ENCODE measurements around the gene JAZF1. TPM values are rescaled to one million over a fixed set of nuclear protein-coding genes. Genes with fewer than 3 reads are reported as not detected.

The JAZF1 gene
- total and polyA plus RNA-seq, 4 donors, result 13.5 to 38.8 (median 21.3) TPM

DNA sequence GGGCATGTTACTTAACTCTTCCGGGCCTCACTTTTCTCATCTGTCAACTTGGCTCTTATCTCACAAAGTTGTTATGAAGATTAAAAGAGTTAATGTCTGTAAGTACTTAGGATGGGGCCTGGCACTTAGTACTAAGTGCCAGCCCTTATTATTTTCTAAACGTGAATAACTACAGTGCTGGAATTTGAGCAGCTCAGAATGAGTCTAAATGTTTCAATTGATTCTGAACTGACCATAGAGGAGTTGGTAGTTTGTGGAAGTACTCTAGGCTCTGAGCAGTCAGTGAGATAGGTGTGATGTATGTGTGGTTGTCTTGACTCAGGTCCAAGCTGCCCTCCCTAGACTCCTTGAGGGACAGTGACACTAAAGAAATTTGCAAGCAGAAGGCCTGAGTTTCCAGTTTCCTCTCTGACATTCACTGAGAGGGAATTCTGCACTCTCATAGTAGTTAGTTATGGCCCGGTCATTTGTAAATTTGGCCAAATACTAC is 18.5 kb upstream of the JAZF1 start:
- ATAC-seq (ENCODE audit: low FRiP score) (no peak), DNase-seq (no peak)
- Histone ChIP-seq H3K4me3 (ENCODE audit: low read length in 2 of 2) (no peak overlapping the region), H3K4me1 (ENCODE audit: control insufficient read depth in 1 of 2, insufficient read depth in 2 of 2, low read length in 2 of 2) (no peaks in the 10 kb centered on the region), H3K27me3 (ENCODE audit: control insufficient read depth in 1 of 2, insufficient read depth in 2 of 2, low read length in 1 of 2) (no peaks in the 10 kb centered on the region), H3K9me3 (ENCODE audit: control insufficient read depth, low read length) (no peaks in the 10 kb centered on the region), H3K36me3 (ENCODE audit: control insufficient read depth in 1 of 2, insufficient read depth in 2 of 2, low read length in 1 of 2) (peaks cover 0 to 3% of the 10 kb centered on the region in 2 donors), H3K27ac (ENCODE audit: low read depth in 1 of 2, low read length in 2 of 2) (no peak overlapping the region)
- 74 to 75% methylated on average over 3 of the region's 3 CpGs for WGBS, 2 donors
- intact Hi-C loops (cut with DNase I), result no loop called here

DNA sequence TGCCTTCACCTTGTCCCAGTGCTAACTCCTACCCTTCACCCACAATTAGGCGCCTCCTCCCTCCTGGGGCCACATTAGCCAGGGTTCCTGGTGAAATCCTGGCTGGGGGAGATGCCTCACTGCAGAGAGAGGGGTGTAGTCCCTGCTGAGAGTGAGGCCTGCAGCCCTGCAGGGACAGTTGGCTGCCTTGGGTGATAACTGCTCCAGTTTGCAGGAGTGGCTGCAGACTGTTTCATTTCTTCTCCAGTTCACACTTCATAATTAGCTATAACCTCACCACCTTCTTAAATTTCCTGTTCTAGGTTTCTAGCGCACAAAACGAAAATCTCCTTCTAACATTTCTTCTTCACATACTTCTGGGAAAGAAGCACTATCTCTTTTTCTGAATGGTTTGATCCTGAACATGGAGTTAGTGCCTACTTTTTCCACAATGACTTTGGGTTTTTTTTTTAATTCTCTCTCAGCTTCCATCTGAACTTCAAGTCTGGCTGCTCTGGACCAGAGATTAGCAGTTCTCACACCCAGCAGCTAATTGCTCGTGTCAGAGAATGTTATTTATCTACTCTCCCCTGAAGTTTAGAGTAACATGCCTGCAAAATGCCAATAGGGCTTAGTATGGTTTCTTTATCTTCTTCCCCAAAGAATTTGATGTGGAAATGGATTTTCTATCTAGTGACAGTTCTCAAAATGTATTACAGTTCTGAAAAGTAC is 15.5 kb upstream of the JAZF1 start:
- H3K9me3 ChIP-seq (ENCODE audit: control insufficient read depth, low read length), result no peaks in the 10 kb centered on the region
- intact Hi-C loops (cut with DNase I), result no loop called here
- ATAC-seq (ENCODE audit: low FRiP score) (no peak), DNase-seq (no peak)
- H3K27ac ChIP-seq (ENCODE audit: low read depth in 1 of 2, low read length in 2 of 2), result no peak overlapping the region
- H3K4me1 ChIP-seq (ENCODE audit: control insufficient read depth in 1 of 2, insufficient read depth in 2 of 2, low read length in 2 of 2), result no peaks in the 10 kb centered on the region
- H3K27me3 ChIP-seq (ENCODE audit: control insufficient read depth in 1 of 2, insufficient read depth in 2 of 2, low read length in 1 of 2), result no peaks in the 10 kb centered on the region
- 91 to 95% methylated on average over 4 of the region's 4 CpGs for whole genome bisulfite sequencing, 2 donors
- no peak overlapping the region for H3K4me3 ChIP-seq (ENCODE audit: low read length in 2 of 2)
- H3K36me3 ChIP-seq (ENCODE audit: control insufficient read depth in 1 of 2, insufficient read depth in 2 of 2, low read length in 1 of 2), result peaks cover 0 to 3% of the 10 kb centered on the region in 2 donors

DNA sequence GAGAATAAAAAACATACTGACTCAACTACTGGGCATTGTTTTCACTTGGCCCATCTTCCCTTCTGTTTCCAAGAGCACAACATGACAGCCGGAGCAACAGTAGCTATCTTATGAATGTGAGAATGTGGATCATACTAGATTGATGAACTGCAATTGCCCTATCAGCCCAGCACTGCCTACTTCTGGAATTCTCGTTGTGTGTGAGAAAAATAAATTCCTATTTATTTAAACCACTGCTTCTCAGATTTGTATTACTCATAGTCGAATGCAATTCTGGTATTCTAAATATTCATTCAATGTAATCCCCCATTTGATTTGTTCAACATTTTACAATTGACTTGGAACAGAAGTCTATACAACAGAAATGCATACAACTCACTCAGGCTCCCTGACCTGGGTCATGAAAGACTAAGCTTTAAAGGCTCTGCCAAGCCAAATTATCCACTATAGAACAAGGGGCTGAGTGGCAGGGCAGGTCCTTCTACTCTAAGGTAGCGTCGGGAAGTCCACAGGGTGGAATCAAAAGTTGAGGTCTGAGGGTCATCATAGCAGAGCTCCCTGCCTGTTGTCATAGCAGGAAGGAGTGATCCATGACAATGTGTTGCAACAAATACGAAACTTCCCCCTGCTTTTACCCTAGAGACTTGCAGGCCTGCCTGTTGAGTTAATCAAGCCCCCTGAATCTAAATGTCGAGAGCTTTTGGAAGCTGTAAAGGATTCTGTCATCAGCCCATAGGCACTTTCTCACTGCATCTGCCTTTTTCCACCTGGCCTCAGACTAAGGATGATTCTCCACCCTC is 12.4 kb upstream of the JAZF1 start:
- intact Hi-C loops (cut with DNase I), result no loop called here

DNA sequence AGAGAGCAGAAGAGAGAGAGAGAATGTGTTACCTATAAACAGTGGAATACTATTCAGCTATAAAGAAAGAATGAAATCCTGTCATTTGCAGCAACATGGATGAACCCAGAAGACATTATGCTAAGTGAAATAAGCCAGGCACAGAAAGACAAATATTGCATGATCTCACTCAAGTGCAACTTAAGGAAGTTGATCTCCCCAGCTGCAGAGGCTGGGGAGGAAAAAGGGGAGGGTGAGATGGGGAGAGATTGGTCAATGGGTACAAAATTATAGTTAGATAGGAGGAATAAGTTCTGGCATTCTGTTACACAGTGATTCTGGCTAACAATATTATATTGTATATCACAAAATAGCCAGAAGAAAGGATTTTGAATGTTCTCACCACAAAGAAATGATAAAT is 11.2 kb upstream of the JAZF1 start:
- ATAC-seq (ENCODE audit: low FRiP score) (no peak), DNase-seq (no peak)
- no peaks in the 10 kb centered on the region for H3K4me1 ChIP-seq (ENCODE audit: control insufficient read depth in 1 of 2, insufficient read depth in 2 of 2, low read length in 2 of 2)
- H3K9me3 ChIP-seq (ENCODE audit: control insufficient read depth, low read length), result no peaks in the 10 kb centered on the region
- peaks cover 0 to 3% of the 10 kb centered on the region in 2 donors for H3K36me3 ChIP-seq (ENCODE audit: control insufficient read depth in 1 of 2, insufficient read depth in 2 of 2, low read length in 1 of 2)
- no peak overlapping the region for H3K27ac ChIP-seq (ENCODE audit: low read depth in 1 of 2, low read length in 2 of 2)
- intact Hi-C loops (cut with DNase I), result no loop called here
- no peak overlapping the region for H3K4me3 ChIP-seq (ENCODE audit: low read length in 2 of 2)
- H3K27me3 ChIP-seq (ENCODE audit: control insufficient read depth in 1 of 2, insufficient read depth in 2 of 2, low read length in 1 of 2), result no peaks in the 10 kb centered on the region

More for the DNA sequence above, 12.4 kb upstream of the JAZF1 start:
- 80 to 84% methylated on average over 7 of the region's 7 CpGs for WGBS, 2 donors
- H3K4me1 ChIP-seq (ENCODE audit: control insufficient read depth in 1 of 2, insufficient read depth in 2 of 2, low read length in 2 of 2), result no peaks in the 10 kb centered on the region
- H3K9me3 ChIP-seq (ENCODE audit: control insufficient read depth, low read length), result no peaks in the 10 kb centered on the region
- peaks cover 0 to 3% of the 10 kb centered on the region in 2 donors for H3K36me3 ChIP-seq (ENCODE audit: control insufficient read depth in 1 of 2, insufficient read depth in 2 of 2, low read length in 1 of 2)
- H3K27me3 ChIP-seq (ENCODE audit: control insufficient read depth in 1 of 2, insufficient read depth in 2 of 2, low read length in 1 of 2), result no peaks in the 10 kb centered on the region
- ATAC-seq (ENCODE audit: low FRiP score), result no peak
- no peak overlapping the region for H3K4me3 ChIP-seq (ENCODE audit: low read length in 2 of 2)
- no peak overlapping the region for H3K27ac ChIP-seq (ENCODE audit: low read depth in 1 of 2, low read length in 2 of 2)
- no peak for DNase-seq

DNA sequence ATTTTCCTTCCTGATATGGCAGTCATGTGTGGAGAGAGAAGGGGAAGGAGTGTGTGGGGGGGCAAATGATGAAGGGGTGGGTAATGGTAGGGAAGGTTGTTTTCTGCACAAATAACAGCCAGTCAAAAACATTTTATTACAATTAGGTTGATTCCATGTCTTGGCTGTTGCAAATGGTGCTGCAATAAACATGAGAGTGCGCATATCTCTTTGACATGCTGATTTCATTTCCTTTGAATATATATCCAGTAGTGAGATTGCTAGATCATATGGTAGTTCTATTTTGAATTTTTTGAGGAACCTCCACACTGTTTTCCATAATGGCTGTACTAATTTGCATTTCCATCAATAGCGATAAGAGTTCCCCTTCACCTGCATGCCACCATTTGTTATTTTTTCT is 10.6 kb upstream of the JAZF1 start:
- H3K27me3 ChIP-seq (ENCODE audit: control insufficient read depth in 1 of 2, insufficient read depth in 2 of 2, low read length in 1 of 2), result no peaks in the 10 kb centered on the region
- no peaks in the 10 kb centered on the region for H3K4me1 ChIP-seq (ENCODE audit: control insufficient read depth in 1 of 2, insufficient read depth in 2 of 2, low read length in 2 of 2)
- peaks cover 0 to 3% of the 10 kb centered on the region in 2 donors for H3K36me3 ChIP-seq (ENCODE audit: control insufficient read depth in 1 of 2, insufficient read depth in 2 of 2, low read length in 1 of 2)
- intact Hi-C loops (cut with DNase I), result no loop called here
- DNase-seq (no peak), ATAC-seq (ENCODE audit: low FRiP score) (no peak)
- no peak overlapping the region for H3K4me3 ChIP-seq (ENCODE audit: low read length in 2 of 2)
- 97 to 99% methylated on average over 2 of the region's 2 CpGs for WGBS, 2 donors
- H3K27ac ChIP-seq (ENCODE audit: low read depth in 1 of 2, low read length in 2 of 2), result no peak overlapping the region
- no peaks in the 10 kb centered on the region for H3K9me3 ChIP-seq (ENCODE audit: control insufficient read depth, low read length)

DNA sequence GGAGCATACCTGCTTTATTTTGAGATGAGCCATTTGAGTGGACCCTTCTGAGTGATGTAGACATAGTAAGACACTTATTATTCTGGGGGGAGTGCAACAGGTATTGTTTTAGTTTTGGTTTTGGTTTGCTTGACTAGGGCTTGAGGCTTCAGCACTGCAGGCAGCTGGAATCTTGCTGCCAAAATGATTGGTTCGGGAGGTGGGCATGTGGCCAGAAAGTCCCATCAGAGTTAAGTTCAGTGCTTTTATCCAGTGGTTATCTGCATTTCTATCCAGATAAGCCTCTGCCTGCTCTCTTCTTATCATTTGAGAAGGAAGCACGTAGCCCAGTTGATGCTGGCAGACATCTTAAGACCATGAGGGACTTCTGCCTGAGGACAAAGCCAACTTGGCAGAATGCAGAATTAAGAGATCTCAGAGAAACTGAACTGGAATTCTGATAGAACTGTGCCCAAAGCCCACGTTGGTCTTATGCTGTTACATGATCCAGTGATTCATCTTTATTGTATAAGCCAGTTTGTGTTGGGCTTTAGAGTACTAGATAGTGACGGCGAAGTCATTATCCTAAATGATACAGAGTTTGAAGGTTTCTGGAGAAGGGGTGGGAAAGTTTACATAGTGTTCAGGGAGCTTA is 9.6 kb upstream of the JAZF1 start:
- DNase-seq, result no peak
- intact Hi-C loops (cut with DNase I), result no loop called here
- H3K4me3 ChIP-seq (ENCODE audit: low read length in 2 of 2), result no peak overlapping the region
- H3K27me3 ChIP-seq (ENCODE audit: control insufficient read depth in 1 of 2, insufficient read depth in 2 of 2, low read length in 1 of 2), result no peaks in the 10 kb centered on the region
- WGBS, 2 donors, result 46 to 49% methylated on average over 5 of the region's 5 CpGs
- no peak for ATAC-seq (ENCODE audit: low FRiP score)
- H3K27ac ChIP-seq (ENCODE audit: low read depth in 1 of 2, low read length in 2 of 2), result no peak overlapping the region
- H3K9me3 ChIP-seq (ENCODE audit: control insufficient read depth, low read length), result no peaks in the 10 kb centered on the region
- H3K4me1 ChIP-seq (ENCODE audit: control insufficient read depth in 1 of 2, insufficient read depth in 2 of 2, low read length in 2 of 2), result no peaks in the 10 kb centered on the region
- H3K36me3 ChIP-seq (ENCODE audit: control insufficient read depth in 1 of 2, insufficient read depth in 2 of 2, low read length in 1 of 2), result peaks cover 0 to 3% of the 10 kb centered on the region in 2 donors

DNA sequence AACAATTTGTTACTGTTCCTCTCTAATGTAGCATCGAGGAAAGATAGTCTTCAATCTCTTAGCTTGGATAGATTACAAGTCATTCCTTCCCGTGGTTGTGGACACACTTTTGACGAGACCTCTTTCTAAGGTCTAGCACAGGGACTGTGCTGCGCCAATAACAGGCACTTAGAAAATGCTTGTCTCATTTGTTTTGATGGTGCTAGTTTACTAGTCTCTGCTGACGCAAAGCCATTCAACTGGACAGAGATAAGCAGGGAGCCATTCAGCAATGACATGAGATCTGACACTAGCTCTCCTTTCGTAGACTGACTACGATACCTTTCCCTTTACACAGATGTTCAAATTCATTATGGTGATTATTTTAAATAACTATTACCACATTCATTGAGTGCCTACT is 6.4 kb upstream of the JAZF1 start:
- no peaks in the 10 kb centered on the region for H3K36me3 ChIP-seq (ENCODE audit: control insufficient read depth in 1 of 2, insufficient read depth in 2 of 2, low read length in 1 of 2)
- H3K4me1 ChIP-seq (ENCODE audit: control insufficient read depth in 1 of 2, insufficient read depth in 2 of 2, low read length in 2 of 2), result no peaks in the 10 kb centered on the region
- H3K27ac ChIP-seq (ENCODE audit: low read depth in 1 of 2, low read length in 2 of 2), result no peak overlapping the region
- H3K9me3 ChIP-seq (ENCODE audit: control insufficient read depth, low read length), result no peaks in the 10 kb centered on the region
- H3K27me3 ChIP-seq (ENCODE audit: control insufficient read depth in 1 of 2, insufficient read depth in 2 of 2, low read length in 1 of 2), result no peaks in the 10 kb centered on the region
- DNase-seq, result no peak
- WGBS, 2 donors, result 97% methylated on average over 7 of the region's 7 CpGs
- no peak for ATAC-seq (ENCODE audit: low FRiP score)
- no peak overlapping the region for H3K4me3 ChIP-seq (ENCODE audit: low read length in 2 of 2)
- intact Hi-C loops (cut with DNase I), result no loop called here

DNA sequence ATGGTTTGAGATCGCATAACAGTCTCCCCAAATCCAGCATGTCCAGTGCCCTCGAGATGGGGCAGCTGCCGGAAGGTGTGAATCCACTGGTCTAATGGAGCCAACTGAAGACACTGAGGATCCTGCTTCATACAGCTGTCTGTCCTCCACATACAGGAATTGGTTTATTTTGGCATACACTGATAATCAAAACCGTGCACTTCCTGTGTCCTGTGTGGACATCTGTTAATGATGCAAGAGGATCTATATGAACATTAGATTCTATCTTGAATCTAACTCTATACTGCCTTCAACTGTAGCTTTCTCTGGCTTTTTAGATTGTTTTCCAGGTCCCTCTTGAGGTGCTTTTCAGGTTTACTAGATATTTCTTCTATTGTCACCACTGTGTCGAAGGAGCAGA is 3.0 kb upstream of the JAZF1 start:
- 93 to 95% methylated on average over 5 of the region's 5 CpGs for WGBS, 2 donors
- no peak overlapping the region for H3K4me3 ChIP-seq (ENCODE audit: low read length in 2 of 2)
- H3K27ac ChIP-seq (ENCODE audit: low read depth in 1 of 2, low read length in 2 of 2), result no peak overlapping the region
- DNase-seq (no peak), ATAC-seq (ENCODE audit: low FRiP score) (no peak)
- intact Hi-C loops (cut with DNase I), result no loop called here
- H3K4me1 ChIP-seq (ENCODE audit: control insufficient read depth in 1 of 2, insufficient read depth in 2 of 2, low read length in 2 of 2), result no peaks in the 10 kb centered on the region
- no peaks in the 10 kb centered on the region for H3K27me3 ChIP-seq (ENCODE audit: control insufficient read depth in 1 of 2, insufficient read depth in 2 of 2, low read length in 1 of 2)
- no peaks in the 10 kb centered on the region for H3K9me3 ChIP-seq (ENCODE audit: control insufficient read depth, low read length)
- no peaks in the 10 kb centered on the region for H3K36me3 ChIP-seq (ENCODE audit: control insufficient read depth in 1 of 2, insufficient read depth in 2 of 2, low read length in 1 of 2)

Data from aorta (tissue), 5 donors.